GM12875 (cell line): ENCODE data around the gene LMO7.
"Not testable (repeated sequence)": the region's sequence is repeated elsewhere in the genome, so short reads cannot be mapped to it uniquely, and the experiment has no call there.

Experiments
- H3K4me3 ChIP-seq: one replicate; pipeline ENCODE4 v1.5.1; 2011; ENCODE audit warnings: low read depth, low read length, control low read depth
- CTCF ChIP-seq: IDR thresholded peaks from 2 replicates; pipeline ENCODE4 v1.5.1; 2011; ENCODE audit warnings: low read depth, mild to moderate bottlenecking, control low read depth, inconsistent platforms, low read length, moderate library complexity, borderline replicate concordance; ENCODE audit not compliant: insufficient read depth

LMO7 gene

DNA sequence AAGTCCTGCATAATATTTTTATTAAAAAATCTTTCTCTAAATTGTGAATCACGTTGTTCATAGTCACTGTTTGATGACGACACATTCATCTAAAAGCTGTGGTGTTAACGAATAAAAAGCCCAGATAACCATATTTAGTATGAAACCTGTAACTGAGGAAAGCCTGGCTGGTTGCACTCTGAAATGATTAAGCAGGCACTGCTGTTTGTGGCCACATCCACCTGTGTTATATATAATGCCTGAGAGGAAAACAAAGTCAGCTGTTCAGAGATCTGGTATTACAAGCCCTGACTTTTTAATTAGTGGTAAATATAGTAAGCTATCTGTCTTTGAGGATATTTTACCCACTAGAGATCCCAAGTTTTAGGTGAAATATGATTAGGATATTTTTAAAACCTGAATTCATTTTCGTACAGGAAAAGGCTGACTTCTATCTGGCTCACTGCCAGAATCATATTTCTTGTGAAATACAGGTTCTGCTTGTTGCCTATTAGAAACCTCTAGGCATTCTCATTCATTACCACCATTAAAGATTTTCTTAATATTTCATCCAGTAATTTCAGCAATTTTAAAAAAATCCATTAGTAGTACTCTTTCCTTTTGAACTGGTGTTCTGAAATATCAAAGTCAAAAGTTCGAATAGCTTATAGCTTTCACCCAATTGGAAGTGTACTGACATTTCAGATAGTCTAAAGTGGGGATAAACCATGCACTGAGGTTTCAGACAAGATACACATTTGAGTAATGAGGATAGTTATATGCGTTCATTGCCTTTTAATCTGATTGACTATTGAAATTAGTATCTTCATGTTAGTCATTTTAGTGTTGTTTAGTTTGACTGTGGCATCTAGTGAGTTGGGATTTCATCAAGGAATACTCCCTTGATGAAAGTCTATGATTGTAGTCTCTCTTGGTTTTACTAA is 79.7 kb downstream of the LMO7 start:
- H3K4me3 ChIP-seq = no peak overlapping the region
- no peak for TF ChIP-seq CTCF

- TF ChIP-seq CTCF = no peak
- H3K4me3 ChIP-seq = no peak overlapping the region
Measured at GRCh38 chr13:75717525-75717924, 81.4 kb downstream of the LMO7 start.

DNA sequence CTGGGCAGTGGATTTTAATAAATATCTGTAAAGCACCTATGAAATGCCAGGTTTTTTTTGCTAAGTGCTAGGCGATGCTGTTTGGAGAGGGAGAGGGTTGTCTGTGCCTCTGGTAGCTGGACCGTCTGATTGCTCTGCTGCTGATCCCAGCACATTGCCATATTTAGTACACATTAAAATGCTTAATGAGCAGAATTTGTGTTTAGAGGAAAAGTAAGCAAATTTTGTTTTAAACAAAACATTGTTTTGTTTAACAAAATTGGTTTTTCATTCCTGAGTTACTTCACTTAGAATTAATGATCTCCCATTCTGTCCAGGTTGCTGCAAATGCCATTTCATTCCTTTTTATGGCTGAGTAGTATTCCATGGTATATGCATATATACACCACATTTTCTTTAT is 85.2 kb downstream of the LMO7 start:
- no peak for TF ChIP-seq CTCF
- no peak overlapping the region for H3K4me3 ChIP-seq

GRCh38 chr13:75723901-75724300 is 87.8 kb downstream of the LMO7 start:
- TF ChIP-seq CTCF = no peak
- no peak overlapping the region for H3K4me3 ChIP-seq

DNA sequence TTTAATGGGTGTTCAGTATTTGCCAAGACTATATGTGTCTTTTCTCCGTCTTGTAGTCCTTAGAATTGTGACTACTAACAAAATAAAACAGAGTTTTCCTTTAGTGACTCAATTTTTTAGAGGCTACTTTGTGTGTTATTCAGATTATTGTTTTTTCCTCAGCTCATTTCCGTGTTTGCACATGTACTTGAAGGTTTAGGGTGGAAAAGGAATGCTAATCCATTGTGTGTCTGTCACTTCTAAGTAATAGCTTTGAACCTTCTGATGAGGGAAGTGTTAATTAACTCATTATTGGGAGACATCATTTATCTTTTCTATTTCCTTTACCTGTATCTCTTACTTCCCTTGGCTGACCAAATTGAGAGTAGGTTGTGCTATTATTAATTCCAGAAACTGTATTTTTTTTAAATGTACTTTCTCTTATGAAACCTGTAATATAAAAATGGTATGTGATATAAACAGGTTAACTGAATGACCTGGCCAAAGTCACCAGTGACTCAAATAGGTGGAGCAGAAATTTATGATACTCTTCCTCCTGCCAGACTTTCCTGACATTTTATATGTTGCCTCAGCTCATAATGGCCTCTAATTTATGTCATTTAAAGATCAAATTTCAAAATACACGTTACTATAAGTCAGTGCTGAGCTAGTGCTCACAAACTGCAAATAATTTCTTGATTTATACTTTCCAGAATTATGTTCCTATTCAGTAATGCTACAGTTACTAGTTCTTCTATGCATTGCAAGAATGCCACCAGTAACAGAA is 88.8 kb downstream of the LMO7 start:
- no peak overlapping the region for H3K4me3 ChIP-seq
- no peak for TF ChIP-seq CTCF

- TF ChIP-seq CTCF = no peak
- no peak overlapping the region for H3K4me3 ChIP-seq
Measured at GRCh38 chr13:75725736-75726135, 89.6 kb downstream of the LMO7 start.

DNA sequence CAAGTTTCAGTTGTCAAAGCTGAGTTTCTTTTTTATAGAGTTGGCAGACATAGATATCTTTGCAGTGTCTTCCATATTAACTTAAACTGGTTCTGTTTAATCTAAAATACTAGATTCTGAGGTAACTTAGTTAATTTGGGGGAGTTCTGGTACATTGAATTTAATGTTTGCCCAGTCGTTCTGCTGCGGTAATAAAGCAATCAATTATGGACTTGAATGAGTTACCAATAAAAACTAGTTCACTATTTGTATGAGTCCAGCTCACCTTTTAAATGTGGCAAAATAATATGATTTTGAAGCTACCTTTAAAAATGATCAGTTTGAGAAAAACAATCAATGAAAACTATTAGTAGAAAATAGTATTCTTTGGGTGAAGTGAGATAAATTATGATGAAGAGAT is 90.2 kb downstream of the LMO7 start:
- no peak overlapping the region for H3K4me3 ChIP-seq
- TF ChIP-seq CTCF = no peak

- H3K4me3 ChIP-seq = not testable (repeated sequence)
Measured at GRCh38 chr13:75733113-75733512, 97.0 kb downstream of the LMO7 start.
